Hepatocyte (in vitro differentiated cells): Measurements from ENCODE around the gene EPSTI1. TPM values are rescaled to one million over a fixed set of nuclear protein-coding genes. Genes with fewer than 3 reads are reported as not detected.

Experiments used
- DNase-seq: peaks from one replicate; pipeline ENCODE4 v3.0.0-alpha.2; 2016; ENCODE audit warnings: low spot score
- H2AFZ ChIP-seq: fragments of 200-600 bp; sonication (generic); 2 replicates; pipeline ENCODE4 v1.6.0; 2016; ENCODE audit warnings: antibody characterized with exemption, mild to moderate bottlenecking
- H3K27ac ChIP-seq: fragments of 200-600 bp; sonication (generic); 2 replicates; pipeline ENCODE4 v1.5.1; 2016; ENCODE audit warnings: mild to moderate bottlenecking
- H3K27me3 ChIP-seq: fragments of 200-600 bp; sonication (generic); 2 replicates; pipeline ENCODE4 v1.6.1; 2016
- H3K36me3 ChIP-seq: fragments of 200-600 bp; sonication (generic); replicated peaks from 2 replicates; pipeline ENCODE4 v1.5.1; 2016; ENCODE audit warnings: low read depth; ENCODE audit not compliant: insufficient read depth
- H3K4me1 ChIP-seq: fragments of 200-600 bp; sonication (generic); 2 replicates; pipeline ENCODE4 v1.5.1; 2016; ENCODE audit warnings: mild to moderate bottlenecking, moderate library complexity; ENCODE audit not compliant: insufficient read depth
- H3K4me2 ChIP-seq: fragments of 200-600 bp; sonication (generic); 2 replicates; pipeline ENCODE4 v1.6.0; 2016
- H3K4me3 ChIP-seq: fragments of 200-600 bp; sonication (generic); 2 replicates; pipeline ENCODE4 v1.5.1; 2016; ENCODE audit warnings: mild to moderate bottlenecking
- H3K79me2 ChIP-seq: fragments of 200-600 bp; sonication (generic); 2 replicates; pipeline ENCODE4 v1.6.0; 2017; ENCODE audit warnings: mild to moderate bottlenecking
- H3K9me2 ChIP-seq: fragments of 200-600 bp; sonication (generic); replicated peaks from 2 replicates; pipeline ENCODE4 v1.6.0; 2017; ENCODE audit warnings: mild to moderate bottlenecking; ENCODE audit not compliant: insufficient read depth
- H3K9me3 ChIP-seq: fragments of 200-600 bp; sonication (generic); 2 replicates; pipeline ENCODE4 v1.5.1; 2016; ENCODE audit warnings: low read depth, mild to moderate bottlenecking
- H4K20me1 ChIP-seq: fragments of 200-600 bp; sonication (generic); 2 replicates; pipeline ENCODE4 v1.6.0; 2016; ENCODE audit warnings: mild to moderate bottlenecking; ENCODE audit not compliant: insufficient read depth, poor library complexity, severe bottlenecking
- EZH2 ChIP-seq: fragments of 200-600 bp; sonication (generic); IDR thresholded peaks from 2 replicates; pipeline ENCODE4 v1.6.1; 2016; ENCODE audit warnings: antibody characterized with exemption, mild to moderate bottlenecking, borderline replicate concordance
- EZH2phosphoT487 ChIP-seq: fragments of 200-600 bp; sonication (generic); IDR thresholded peaks from one replicate; pipeline ENCODE4 v1.6.1; 2018; ENCODE audit warnings: antibody characterized with exemption, mild to moderate bottlenecking, low read depth, moderate library complexity; ENCODE audit not compliant: unreplicated experiment, severe bottlenecking
- WGBS: methylation state at CpG from one replicate; pipeline ENCODE4 v1.1.6; 2016; ENCODE audit warnings: low lambda C conversion rate; ENCODE audit errors: missing lambda C conversion rate; 5-methylcytosine and 5-hydroxymethylcytosine counted together
- polyA plus RNA-seq: library from polyadenylated mRNA; unstranded; fragments of >200 nt; fragmentation: Nextera tagmentation; extraction: Ambion mirVana; gene quantifications from 2 replicates; pipeline ENCODE4 v1.2.1, GENCODE V29; 2016
- total RNA-seq: library from RNA; depleted of rRNA; stranded (reverse); fragments of >200 nt; gene quantifications from 2 replicates; pipeline ENCODE4 v1.2.3, GENCODE V29; 2014
- TF ChIP-seq, protein P1 (sequence below): fragments of 200-600 bp; sonication (generic); IDR thresholded peaks from 2 replicates; pipeline ENCODE4 v1.5.1; 2016; ENCODE audit warnings: antibody characterized with exemption, mild to moderate bottlenecking; ENCODE audit not compliant: poor library complexity

Gene EPSTI1
- total and polyA plus RNA-seq, 2 experiments from 2014 or later: 24.5 to 31.0 TPM

- no peak overlapping the region for H3K4me2 ChIP-seq
- no peaks in the 10 kb centered on the region for H4K20me1 ChIP-seq
- TF ChIP-seq EZH2phosphoT487 (no peak), EZH2 (no peak)
- TF ChIP-seq, protein P1, sequence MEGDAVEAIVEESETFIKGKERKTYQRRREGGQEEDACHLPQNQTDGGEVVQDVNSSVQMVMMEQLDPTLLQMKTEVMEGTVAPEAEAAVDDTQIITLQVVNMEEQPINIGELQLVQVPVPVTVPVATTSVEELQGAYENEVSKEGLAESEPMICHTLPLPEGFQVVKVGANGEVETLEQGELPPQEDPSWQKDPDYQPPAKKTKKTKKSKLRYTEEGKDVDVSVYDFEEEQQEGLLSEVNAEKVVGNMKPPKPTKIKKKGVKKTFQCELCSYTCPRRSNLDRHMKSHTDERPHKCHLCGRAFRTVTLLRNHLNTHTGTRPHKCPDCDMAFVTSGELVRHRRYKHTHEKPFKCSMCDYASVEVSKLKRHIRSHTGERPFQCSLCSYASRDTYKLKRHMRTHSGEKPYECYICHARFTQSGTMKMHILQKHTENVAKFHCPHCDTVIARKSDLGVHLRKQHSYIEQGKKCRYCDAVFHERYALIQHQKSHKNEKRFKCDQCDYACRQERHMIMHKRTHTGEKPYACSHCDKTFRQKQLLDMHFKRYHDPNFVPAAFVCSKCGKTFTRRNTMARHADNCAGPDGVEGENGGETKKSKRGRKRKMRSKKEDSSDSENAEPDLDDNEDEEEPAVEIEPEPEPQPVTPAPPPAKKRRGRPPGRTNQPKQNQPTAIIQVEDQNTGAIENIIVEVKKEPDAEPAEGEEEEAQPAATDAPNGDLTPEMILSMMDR: no peak
- H3K27me3 ChIP-seq: peaks cover 10% of the 10 kb centered on the region
- 89% methylated on average over 2 of the region's 2 CpGs for WGBS
- no peaks in the 10 kb centered on the region for H3K36me3 ChIP-seq
- no peak overlapping the region for H3K4me3 ChIP-seq
- no peaks in the 10 kb centered on the region for H3K9me3 ChIP-seq
- H3K9me2 ChIP-seq: no peaks in the 10 kb centered on the region
- peaks cover 12% of the 10 kb centered on the region for H3K4me1 ChIP-seq
- no peak for DNase-seq
- H3K79me2 ChIP-seq: no peaks in the 10 kb centered on the region
- no peak overlapping the region for H3K27ac ChIP-seq
- no peak overlapping the region for H2AFZ ChIP-seq
These were observed 117.8 kb downstream of the EPSTI1 start for GRCh38 chr13:42874221-42874620.

DNA sequence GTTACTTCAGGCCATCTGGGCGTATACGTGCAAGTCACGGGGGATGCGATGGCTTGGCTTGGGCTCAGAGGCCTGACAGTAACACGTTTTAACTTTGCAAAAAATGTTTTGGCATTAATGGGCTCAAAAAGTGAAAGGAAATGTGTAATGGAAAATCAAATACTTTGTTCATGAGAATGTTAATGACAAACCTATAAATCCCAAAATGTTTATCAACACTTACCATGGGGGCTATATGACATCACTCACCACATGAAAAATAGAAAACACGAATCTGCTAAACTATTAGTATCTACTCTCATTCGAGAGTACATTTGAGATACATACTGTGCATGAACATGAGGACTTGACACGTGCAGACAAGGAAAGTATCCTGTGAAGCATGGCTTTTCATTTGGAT, 119.0 kb downstream of the EPSTI1 start:
- H3K36me3 ChIP-seq: no peaks in the 10 kb centered on the region
- H2AFZ ChIP-seq: no peak overlapping the region
- WGBS: 61% methylated on average over 8 of the region's 8 CpGs
- no peak overlapping the region for H3K4me2 ChIP-seq
- no peaks in the 10 kb centered on the region for H3K79me2 ChIP-seq
- H3K9me2 ChIP-seq: no peaks in the 10 kb centered on the region
- H4K20me1 ChIP-seq: no peaks in the 10 kb centered on the region
- peaks cover 10% of the 10 kb centered on the region for H3K27me3 ChIP-seq
- DNase-seq: no peak
- no peak for TF ChIP-seq EZH2phosphoT487
- H3K4me3 ChIP-seq: no peak overlapping the region
- H3K4me1 ChIP-seq: peaks cover 12% of the 10 kb centered on the region
- peak overlapping the region; percentile 1 for H3K27ac ChIP-seq
- no peaks in the 10 kb centered on the region for H3K9me3 ChIP-seq

DNA sequence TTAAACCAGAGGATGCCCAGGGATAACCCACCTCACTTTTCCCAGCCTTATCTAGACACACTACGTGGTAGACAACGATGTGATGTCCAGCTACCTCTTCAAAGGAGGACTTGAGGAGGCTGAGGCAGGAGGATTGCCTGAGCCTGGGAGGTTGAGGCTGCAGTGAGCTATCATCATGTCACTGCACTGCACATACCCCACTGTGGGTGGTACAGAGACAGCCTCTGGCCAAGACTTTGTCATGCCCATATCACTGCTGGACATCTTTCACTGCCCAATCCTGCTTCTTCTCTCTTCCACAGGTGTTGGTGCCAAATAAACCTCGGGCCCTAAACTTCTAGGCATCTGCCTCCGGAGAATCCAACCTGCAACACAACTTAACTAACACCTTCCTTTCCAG, 124.8 kb downstream of the EPSTI1 start:
- Histone ChIP-seq H3K4me2 (no peak overlapping the region), H3K4me3 (no peak overlapping the region), H3K27ac (no peak overlapping the region), H2AFZ (no peak overlapping the region), H3K27me3 (peaks cover 3% of the 10 kb centered on the region), H3K4me1 (no peaks in the 10 kb centered on the region), H3K9me3 (no peaks in the 10 kb centered on the region), H4K20me1 (no peaks in the 10 kb centered on the region), H3K79me2 (no peaks in the 10 kb centered on the region), H3K36me3 (no peaks in the 10 kb centered on the region), H3K9me2 (no peaks in the 10 kb centered on the region)
- WGBS: 71% methylated on average over 4 of the region's 4 CpGs
- no peak for DNase-seq
- TF ChIP-seq EZH2phosphoT487: no peak
- TF ChIP-seq EZH2: no peak
- TF ChIP-seq, protein P1: no peak

- Histone ChIP-seq H3K9me2 (no peaks in the 10 kb centered on the region), H3K4me2 (peak overlapping the region; percentile 55), H3K27me3 (no peaks in the 10 kb centered on the region), H3K36me3 (no peaks in the 10 kb centered on the region), H3K9me3 (no peaks in the 10 kb centered on the region), H4K20me1 (no peaks in the 10 kb centered on the region), H3K4me1 (no peaks in the 10 kb centered on the region), H2AFZ (no peak overlapping the region), H3K27ac (no peak overlapping the region), H3K79me2 (no peaks in the 10 kb centered on the region), H3K4me3 (no peak overlapping the region)
- no peak for DNase-seq
- 56% methylated on average over 2 of the region's 2 CpGs for whole genome bisulfite sequencing
- TF ChIP-seq EZH2phosphoT487 (no peak), EZH2 (no peak)
- TF ChIP-seq, protein P1: no peak
These were observed 126.3 kb downstream of the EPSTI1 start for GRCh38 chr13:42865768-42866102.
